ENCODE measurements around the gene HECTD1. TPM values are rescaled to one million over a fixed set of nuclear protein-coding genes. Genes with fewer than 3 reads are reported as not detected.
A peak's percentile ranks its signal among the peaks of the same experiment; 100 is the strongest.
"Not testable (repeated sequence)": the region's sequence is repeated elsewhere in the genome, so short reads cannot be mapped to it uniquely, and the experiment has no call there.

Gene HECTD1
- total RNA-seq, 1 donor from 2014 or later = 234 TPM

DNA sequence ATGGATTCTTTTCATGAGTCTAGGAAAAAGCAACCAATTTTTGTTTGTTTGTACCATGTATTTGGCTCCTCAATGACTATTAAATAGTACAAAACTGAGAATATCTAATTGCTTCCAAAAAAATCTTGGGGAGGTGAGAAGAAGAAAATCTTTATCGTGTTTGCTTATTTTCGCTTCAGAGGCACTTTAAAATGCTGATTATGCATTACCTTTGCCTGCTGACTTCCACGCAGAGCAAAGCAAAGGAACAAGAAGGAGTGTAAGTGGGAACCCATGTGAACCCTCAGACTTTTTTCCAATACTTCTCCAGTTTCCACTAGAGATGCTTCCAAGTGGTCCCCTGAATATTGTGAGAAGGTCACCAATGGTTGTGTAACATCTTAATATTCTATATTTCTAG lies 138.2 kb downstream of the HECTD1 start:
- H3K4me3 ChIP-seq (ENCODE audit: low read length in 3 of 3) = no peak overlapping the region
- no peak overlapping the region for H3K9ac ChIP-seq (ENCODE audit: low read depth in 1 of 3, low read length in 3 of 3)
- no peak overlapping the region for H3K27ac ChIP-seq (ENCODE audit: low read depth, low read length)
- H3K36me3 ChIP-seq (ENCODE audit: control insufficient read depth in 3 of 3, insufficient read depth in 3 of 3, low read length in 3 of 3) = peaks cover 0 to 7% (median 0%) of the 10 kb centered on the region in 3 donors
- H3K4me1 ChIP-seq (ENCODE audit: control insufficient read depth in 3 of 3, insufficient read depth in 3 of 3, low read length in 3 of 3) = no peaks in the 10 kb centered on the region
- no peaks in the 10 kb centered on the region for H3K27me3 ChIP-seq (ENCODE audit: control insufficient read depth in 3 of 3, insufficient read depth in 3 of 3, low read length in 3 of 3)
- no peaks in the 10 kb centered on the region for H3K9me3 ChIP-seq (ENCODE audit: control insufficient read depth in 3 of 3, low read length in 3 of 3)

DNA sequence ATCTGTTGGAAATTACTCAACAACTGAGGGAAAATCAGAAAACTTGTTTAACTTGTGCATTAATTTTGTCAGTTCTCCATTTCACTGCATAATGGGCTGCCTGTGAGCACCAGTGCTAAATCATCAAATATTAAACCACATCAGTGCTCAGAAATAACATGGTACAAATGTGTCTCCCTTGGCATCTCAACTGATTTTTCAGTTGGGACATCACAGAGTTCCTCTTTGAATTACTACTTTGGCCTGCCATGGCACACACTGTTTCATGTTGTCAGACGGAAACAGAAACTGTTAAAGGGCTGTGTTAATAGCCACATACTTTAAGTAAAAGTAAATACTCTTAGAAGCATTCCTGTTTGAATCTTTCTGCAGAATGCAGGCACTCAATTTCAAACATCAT lies 139.4 kb downstream of the HECTD1 start:
- Histone ChIP-seq H3K4me1 (ENCODE audit: control insufficient read depth in 3 of 3, insufficient read depth in 3 of 3, low read length in 3 of 3) (no peaks in the 10 kb centered on the region), H3K27ac (ENCODE audit: low read depth, low read length) (no peak overlapping the region), H3K9ac (ENCODE audit: low read depth in 1 of 3, low read length in 3 of 3) (no peak overlapping the region), H3K36me3 (ENCODE audit: control insufficient read depth in 3 of 3, insufficient read depth in 3 of 3, low read length in 3 of 3) (peaks cover 0 to 7% (median 0%) of the 10 kb centered on the region in 3 donors), H3K27me3 (ENCODE audit: control insufficient read depth in 3 of 3, insufficient read depth in 3 of 3, low read length in 3 of 3) (no peaks in the 10 kb centered on the region), H3K4me3 (ENCODE audit: low read length in 3 of 3) (no peak overlapping the region), H3K9me3 (ENCODE audit: control insufficient read depth in 3 of 3, low read length in 3 of 3) (no peaks in the 10 kb centered on the region)

DNA sequence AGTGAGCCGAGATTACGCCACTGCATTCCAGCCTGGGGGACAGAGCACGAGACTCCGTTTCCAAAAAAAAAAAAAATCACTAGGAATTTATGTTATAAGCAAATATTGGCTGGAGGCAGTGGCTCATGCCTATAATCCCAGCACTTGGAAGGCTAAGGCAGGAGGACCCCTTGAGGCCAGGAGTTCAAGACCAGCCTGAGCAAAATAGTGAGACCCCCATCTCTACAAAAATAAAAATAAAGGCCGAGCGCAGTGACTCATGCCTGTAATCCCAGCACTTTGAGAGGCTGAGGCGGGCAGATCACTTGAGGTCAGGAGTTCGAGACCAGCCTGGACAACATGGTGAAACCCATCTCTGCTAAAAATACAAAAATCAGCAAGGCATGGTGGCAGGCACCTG lies 144.7 kb downstream of the HECTD1 start:
- not testable (repeated sequence) for H3K27me3 ChIP-seq (ENCODE audit: control insufficient read depth in 3 of 3, insufficient read depth in 3 of 3, low read length in 3 of 3); H3K9me3 ChIP-seq (ENCODE audit: control insufficient read depth in 3 of 3, low read length in 3 of 3); H3K9ac ChIP-seq (ENCODE audit: low read depth in 1 of 3, low read length in 3 of 3); H3K27ac ChIP-seq (ENCODE audit: low read depth, low read length); H3K36me3 ChIP-seq (ENCODE audit: control insufficient read depth in 3 of 3, insufficient read depth in 3 of 3, low read length in 3 of 3); H3K4me3 ChIP-seq (ENCODE audit: low read length in 3 of 3)
- peaks cover 4 to 21% (median 4%) of the 10 kb centered on the region in 3 donors for H3K4me1 ChIP-seq (ENCODE audit: control insufficient read depth in 3 of 3, insufficient read depth in 3 of 3, low read length in 3 of 3)

DNA sequence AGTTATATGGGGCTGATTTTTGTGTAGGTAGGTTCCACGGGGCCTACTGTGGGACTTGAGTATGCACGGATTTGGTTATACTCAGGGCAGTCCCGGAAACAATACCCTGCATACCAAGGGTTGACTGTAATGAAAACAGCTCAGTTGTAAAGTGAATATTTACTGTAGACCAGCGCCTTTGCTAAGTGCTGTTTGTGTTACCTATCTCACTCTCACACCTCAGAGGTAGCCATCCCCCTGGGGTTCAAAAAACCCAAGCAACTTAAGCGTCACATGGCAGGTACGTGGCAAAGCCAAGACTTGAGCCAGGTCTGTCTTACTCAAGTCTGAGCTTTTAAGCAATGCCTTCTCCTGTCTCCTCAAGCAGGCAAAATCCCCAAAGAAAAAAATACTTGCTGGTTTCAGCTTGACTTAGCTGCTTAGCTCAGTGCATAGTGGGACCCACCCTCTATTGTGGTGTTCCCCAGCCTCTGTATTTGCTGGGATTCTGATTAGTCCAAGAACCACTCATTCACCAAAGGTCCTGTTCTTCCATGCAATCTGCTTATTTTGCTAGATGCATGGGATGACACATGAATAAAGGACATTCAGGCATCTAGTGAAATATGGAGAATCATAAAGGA lies 147.2 kb downstream of the HECTD1 start:
- H3K27ac ChIP-seq (ENCODE audit: low read depth, low read length) = no peak overlapping the region
- H3K4me1 ChIP-seq (ENCODE audit: control insufficient read depth in 3 of 3, insufficient read depth in 3 of 3, low read length in 3 of 3) = peaks cover 4 to 22% (median 4%) of the 10 kb centered on the region in 3 donors
- no peak overlapping the region for H3K4me3 ChIP-seq (ENCODE audit: low read length in 3 of 3)
- H3K9ac ChIP-seq (ENCODE audit: low read depth in 1 of 3, low read length in 3 of 3) = no peak overlapping the region
- H3K27me3 ChIP-seq (ENCODE audit: control insufficient read depth in 3 of 3, insufficient read depth in 3 of 3, low read length in 3 of 3) = no peaks in the 10 kb centered on the region
- no peaks in the 10 kb centered on the region for H3K9me3 ChIP-seq (ENCODE audit: control insufficient read depth in 3 of 3, low read length in 3 of 3)
- H3K36me3 ChIP-seq (ENCODE audit: control insufficient read depth in 3 of 3, insufficient read depth in 3 of 3, low read length in 3 of 3) = no peaks in the 10 kb centered on the region

DNA sequence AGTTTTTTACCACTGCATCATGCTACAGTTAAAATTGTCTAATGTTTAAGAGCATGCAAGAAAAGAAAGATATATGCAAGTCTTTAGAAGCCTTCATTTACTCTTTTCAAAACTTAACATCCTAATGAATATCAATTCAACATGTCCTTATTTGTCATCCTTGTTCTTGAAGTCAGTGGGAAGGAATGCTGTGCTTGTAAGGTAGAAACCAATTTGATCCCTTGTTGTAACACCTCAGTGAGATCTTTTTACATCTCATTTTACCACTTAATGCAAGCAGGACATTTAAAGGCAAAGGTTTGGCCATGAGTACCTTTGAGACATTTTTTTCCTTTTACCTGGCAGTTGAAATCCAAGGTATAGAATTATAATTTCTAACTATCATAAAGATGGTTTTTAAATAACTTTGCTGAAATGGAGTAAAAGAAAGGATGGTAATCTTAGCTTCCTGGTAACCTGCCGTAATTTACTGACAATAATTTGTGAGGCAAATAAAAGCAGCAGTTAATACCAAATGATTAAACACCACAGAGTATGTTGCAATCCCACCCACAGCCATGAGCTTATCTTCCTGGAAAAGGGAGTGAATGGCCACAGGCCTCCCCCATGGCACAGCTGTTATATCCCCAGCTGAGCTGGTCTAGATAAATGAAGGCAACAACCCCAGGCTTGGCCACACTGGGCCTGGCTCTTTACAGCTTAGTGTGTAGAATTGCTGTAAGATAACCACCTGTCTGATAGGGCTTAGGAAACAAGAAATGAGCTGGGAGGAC lies 148.3 kb downstream of the HECTD1 start:
- H3K27ac ChIP-seq (ENCODE audit: low read depth, low read length) = no peak overlapping the region
- no peak overlapping the region for H3K4me3 ChIP-seq (ENCODE audit: low read length in 3 of 3)
- H3K27me3 ChIP-seq (ENCODE audit: control insufficient read depth in 3 of 3, insufficient read depth in 3 of 3, low read length in 3 of 3) = no peaks in the 10 kb centered on the region
- no peak overlapping the region for H3K9ac ChIP-seq (ENCODE audit: low read depth in 1 of 3, low read length in 3 of 3)
- H3K4me1 ChIP-seq (ENCODE audit: control insufficient read depth in 3 of 3, insufficient read depth in 3 of 3, low read length in 3 of 3) = peaks cover 4 to 25% (median 4%) of the 10 kb centered on the region in 3 donors
- no peaks in the 10 kb centered on the region for H3K9me3 ChIP-seq (ENCODE audit: control insufficient read depth in 3 of 3, low read length in 3 of 3)
- no peaks in the 10 kb centered on the region for H3K36me3 ChIP-seq (ENCODE audit: control insufficient read depth in 3 of 3, insufficient read depth in 3 of 3, low read length in 3 of 3)

DNA sequence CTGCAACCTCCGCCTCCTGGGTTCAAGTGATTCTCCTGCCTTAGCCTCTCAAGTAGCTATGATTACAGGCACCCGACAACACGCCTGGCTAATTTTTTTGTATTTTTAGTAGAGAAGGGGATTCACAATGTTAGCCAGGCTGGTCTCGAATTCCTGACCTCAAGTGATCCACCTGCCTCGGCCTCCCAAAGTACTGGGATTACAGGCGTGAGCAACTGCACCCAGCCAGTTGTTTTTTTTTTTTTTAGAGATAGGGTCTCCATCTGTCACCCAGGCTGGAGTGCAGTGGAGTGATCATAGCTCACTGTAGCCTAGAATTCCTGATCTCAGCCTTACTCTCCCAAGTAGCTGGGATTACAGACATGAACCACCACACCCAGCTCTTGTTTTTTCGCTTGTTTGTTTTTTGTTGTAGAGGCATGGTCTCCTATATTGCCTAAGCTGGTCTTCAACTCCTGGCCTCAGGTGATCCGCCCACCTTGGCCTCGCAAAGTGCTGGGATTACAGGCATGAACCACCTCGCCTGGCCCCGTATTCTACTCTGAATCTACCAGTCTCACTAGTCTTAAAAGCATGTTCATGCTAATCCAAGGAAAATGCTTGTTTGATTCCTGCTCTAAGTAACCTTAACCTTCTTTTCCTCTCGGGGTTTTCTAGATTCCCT lies 149.8 kb downstream of the HECTD1 start:
- peaks cover 9 to 25% (median 11%) of the 10 kb centered on the region in 3 donors for H3K4me1 ChIP-seq (ENCODE audit: control insufficient read depth in 3 of 3, insufficient read depth in 3 of 3, low read length in 3 of 3)
- H3K36me3 ChIP-seq (ENCODE audit: control insufficient read depth in 3 of 3, insufficient read depth in 3 of 3, low read length in 3 of 3) = no peaks in the 10 kb centered on the region
- no peak overlapping the region for H3K9ac ChIP-seq (ENCODE audit: low read depth in 1 of 3, low read length in 3 of 3)
- no peak overlapping the region for H3K4me3 ChIP-seq (ENCODE audit: low read length in 3 of 3)
- no peaks in the 10 kb centered on the region for H3K27me3 ChIP-seq (ENCODE audit: control insufficient read depth in 3 of 3, insufficient read depth in 3 of 3, low read length in 3 of 3)
- no peaks in the 10 kb centered on the region for H3K9me3 ChIP-seq (ENCODE audit: control insufficient read depth in 3 of 3, low read length in 3 of 3)
- no peak overlapping the region for H3K27ac ChIP-seq (ENCODE audit: low read depth, low read length)

DNA sequence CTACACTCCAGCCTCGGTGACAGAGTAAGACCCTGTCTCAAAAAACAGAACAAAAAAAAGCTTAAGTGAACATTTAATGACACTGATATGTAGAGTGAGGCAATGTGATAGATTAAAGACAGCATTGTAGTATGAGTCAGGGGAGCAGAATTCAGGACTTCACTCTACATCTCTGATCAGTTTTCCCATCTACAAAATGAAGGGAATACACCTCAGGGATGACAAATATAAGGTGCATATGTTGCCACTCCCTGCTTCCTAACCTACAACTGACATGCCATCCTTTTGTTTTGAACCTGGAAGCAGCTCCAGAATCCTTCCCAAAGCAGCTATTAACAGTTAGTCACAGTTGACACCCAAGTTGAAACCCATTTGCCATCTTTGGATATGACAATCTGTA lies 150.6 kb downstream of the HECTD1 start:
- no peak overlapping the region for H3K9ac ChIP-seq (ENCODE audit: low read depth in 1 of 3, low read length in 3 of 3)
- H3K27ac ChIP-seq (ENCODE audit: low read depth, low read length) = no peak overlapping the region
- no peaks in the 10 kb centered on the region for H3K9me3 ChIP-seq (ENCODE audit: control insufficient read depth in 3 of 3, low read length in 3 of 3)
- H3K36me3 ChIP-seq (ENCODE audit: control insufficient read depth in 3 of 3, insufficient read depth in 3 of 3, low read length in 3 of 3) = no peaks in the 10 kb centered on the region
- peaks cover 9 to 25% (median 11%) of the 10 kb centered on the region in 3 donors for H3K4me1 ChIP-seq (ENCODE audit: control insufficient read depth in 3 of 3, insufficient read depth in 3 of 3, low read length in 3 of 3)
- H3K4me3 ChIP-seq (ENCODE audit: low read length in 3 of 3) = no peak overlapping the region
- no peaks in the 10 kb centered on the region for H3K27me3 ChIP-seq (ENCODE audit: control insufficient read depth in 3 of 3, insufficient read depth in 3 of 3, low read length in 3 of 3)

DNA sequence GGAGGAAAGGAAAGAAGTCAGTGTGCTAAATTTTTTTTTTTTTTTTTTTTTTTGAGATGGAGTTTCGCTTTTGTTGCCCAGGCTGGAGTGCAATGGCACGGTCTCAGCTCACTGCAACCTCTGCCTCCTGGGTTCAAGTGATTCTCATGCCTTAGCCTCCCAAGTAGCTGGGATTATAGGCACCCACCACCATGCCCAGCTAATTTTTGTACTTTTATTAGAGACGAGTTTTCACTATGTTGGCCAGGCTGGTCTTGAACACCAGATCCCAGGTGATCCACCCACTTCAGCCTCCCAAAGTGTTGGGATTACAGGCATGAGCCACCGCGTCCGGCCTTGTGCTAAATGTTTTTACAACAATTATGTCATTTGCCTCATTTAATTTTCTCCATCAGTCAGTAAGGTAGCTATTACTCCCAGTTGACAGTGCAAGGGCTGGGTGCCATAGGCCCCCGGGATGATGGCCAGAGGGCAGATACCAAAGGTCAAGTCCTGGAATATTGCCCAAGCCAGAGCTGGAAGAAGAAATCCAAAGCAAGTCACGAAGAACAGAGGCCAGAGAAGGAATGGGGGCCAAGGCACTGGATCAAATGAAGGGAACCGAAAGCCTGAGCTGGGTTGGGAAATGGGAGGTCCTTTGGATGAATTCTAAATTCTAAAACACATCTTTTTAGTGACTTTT lies 154.5 kb downstream of the HECTD1 start:
- not testable (repeated sequence) for H3K4me3 ChIP-seq (ENCODE audit: low read length in 3 of 3); H3K36me3 ChIP-seq (ENCODE audit: control insufficient read depth in 3 of 3, insufficient read depth in 3 of 3, low read length in 3 of 3); H3K9me3 ChIP-seq (ENCODE audit: control insufficient read depth in 3 of 3, low read length in 3 of 3); H3K9ac ChIP-seq (ENCODE audit: low read depth in 1 of 3, low read length in 3 of 3); H3K27me3 ChIP-seq (ENCODE audit: control insufficient read depth in 3 of 3, insufficient read depth in 3 of 3, low read length in 3 of 3); H3K4me1 ChIP-seq (ENCODE audit: control insufficient read depth in 3 of 3, insufficient read depth in 3 of 3, low read length in 3 of 3)
- peak overlapping the region; percentile 46 for H3K27ac ChIP-seq (ENCODE audit: low read depth, low read length)

DNA sequence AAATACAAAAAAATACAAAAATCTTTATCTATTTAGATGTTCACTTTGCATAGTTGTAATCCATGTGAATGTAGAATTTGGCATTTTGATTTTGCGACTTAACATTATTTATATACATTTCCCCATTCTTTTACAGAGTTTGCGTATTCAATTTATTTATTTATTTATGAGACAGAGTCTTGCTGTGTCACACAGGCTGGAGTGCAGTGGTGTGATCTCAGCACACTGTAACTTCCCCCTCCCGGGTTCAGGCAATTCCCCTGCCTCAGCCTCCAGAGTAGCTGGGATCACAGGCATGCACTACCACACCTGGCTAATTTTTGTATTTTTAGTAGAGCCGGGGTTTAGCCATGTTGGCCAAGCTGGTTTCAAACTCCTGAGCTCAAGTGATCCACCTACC lies 156.1 kb downstream of the HECTD1 start:
- H3K4me3 ChIP-seq (ENCODE audit: low read length in 3 of 3) = no peak overlapping the region
- peaks cover 4 to 7% (median 5%) of the 10 kb centered on the region in 3 donors for H3K4me1 ChIP-seq (ENCODE audit: control insufficient read depth in 3 of 3, insufficient read depth in 3 of 3, low read length in 3 of 3)
- no peak overlapping the region for H3K9ac ChIP-seq (ENCODE audit: low read depth in 1 of 3, low read length in 3 of 3)
- no peaks in the 10 kb centered on the region for H3K9me3 ChIP-seq (ENCODE audit: control insufficient read depth in 3 of 3, low read length in 3 of 3)
- no peak overlapping the region for H3K27ac ChIP-seq (ENCODE audit: low read depth, low read length)
- H3K36me3 ChIP-seq (ENCODE audit: control insufficient read depth in 3 of 3, insufficient read depth in 3 of 3, low read length in 3 of 3) = no peaks in the 10 kb centered on the region
- no peaks in the 10 kb centered on the region for H3K27me3 ChIP-seq (ENCODE audit: control insufficient read depth in 3 of 3, insufficient read depth in 3 of 3, low read length in 3 of 3)

Data from skeletal muscle tissue (tissue), 4 donors.